Urinary bladder (tissue), 4 donors: Measurements from ENCODE around the gene TSPEAR. TPM values are rescaled to one million over a fixed set of nuclear protein-coding genes. Genes with fewer than 3 reads are reported as not detected.
A peak's percentile ranks its signal among the peaks of the same experiment; 100 is the strongest.

Experiments
- DNase-seq: peaks from one replicate; pipeline ENCODE4 v3.0.0-alpha.2; 2015; ENCODE audit errors: extremely low spot score
- H3K27ac ChIP-seq: one replicate; pipeline ENCODE4 v1.5.1; 2013; ENCODE audit warnings: low read depth, mild to moderate bottlenecking, moderate library complexity
- H3K36me3 ChIP-seq: one replicate; pipeline ENCODE4 v1.6.1; 2013; ENCODE audit warnings: mild to moderate bottlenecking, moderate library complexity; ENCODE audit not compliant: insufficient read depth
- H3K4me1 ChIP-seq: one replicate; pipeline ENCODE4 v1.6.1; 2013; ENCODE audit warnings: mild to moderate bottlenecking, moderate library complexity; ENCODE audit not compliant: insufficient read depth
- H3K4me3 ChIP-seq: one replicate; pipeline ENCODE4 v1.5.1; 2013; ENCODE audit warnings: low read depth, low read length
- WGBS: extraction: QIAGEN DNeasy Blood & Tissue Kit; methylation state at CpG from one replicate; pipeline ENCODE4 v1.1.7; 2013; 5-methylcytosine and 5-hydroxymethylcytosine counted together
- polyA plus RNA-seq: library from polyadenylated mRNA; stranded (reverse); fragments of 200-250 nt; gene quantifications from one replicate; pipeline ENCODE4 v1.2.3, GENCODE V29; 2013
- total RNA-seq: library from RNA; depleted of rRNA; stranded (reverse); fragments of >200 nt; gene quantifications from one replicate; pipeline ENCODE4 v1.2.3, GENCODE V29; 2014
- donor health status: healthy with polysubstance abuse.
- donor health status: healthy.

TSPEAR gene
- total and polyA plus RNA-seq, 2 donors = 0.03 to 0.21 TPM

GRCh38 chr21:44459712-44460440 is 251.5 kb downstream of the TSPEAR start:
- WGBS = 84% methylated on average over 14 of the region's 14 CpGs
- Histone ChIP-seq H3K4me3 (no peak overlapping the region), H3K36me3 (no peaks in the 10 kb centered on the region), H3K27ac (no peak overlapping the region), H3K4me1 (peaks cover 1% of the 10 kb centered on the region)
- no peak for DNase-seq

- Histone ChIP-seq H3K4me3 (no peak overlapping the region), H3K4me1 (peaks cover 1% of the 10 kb centered on the region), H3K27ac (no peak overlapping the region), H3K36me3 (no peaks in the 10 kb centered on the region)
- DNase-seq = no peak
- WGBS = 92% methylated on average over 19 of the region's 19 CpGs
Measured at GRCh38 chr21:44458971-44459711, 252.2 kb downstream of the TSPEAR start.

- Histone ChIP-seq H3K27ac (no peak overlapping the region), H3K4me3 (no peak overlapping the region), H3K36me3 (no peaks in the 10 kb centered on the region), H3K4me1 (peaks cover 1% of the 10 kb centered on the region)
- WGBS = 97% methylated on average over 44 of the region's 44 CpGs
- no peak for DNase-seq
Measured at GRCh38 chr21:44456915-44457736, 254.2 kb downstream of the TSPEAR start.

- Histone ChIP-seq H3K4me3 (peak overlapping the region; percentile 57), H3K36me3 (no peaks in the 10 kb centered on the region), H3K4me1 (peaks cover 1% of the 10 kb centered on the region), H3K27ac (no peak overlapping the region)
- no peak for DNase-seq
- 78% methylated on average over 35 of the region's 35 CpGs for WGBS
Measured at GRCh38 chr21:44456214-44456914, 255.0 kb downstream of the TSPEAR start.

GRCh38 chr21:44455524-44456213 is 255.7 kb downstream of the TSPEAR start:
- H3K27ac ChIP-seq = no peak overlapping the region
- H3K4me1 ChIP-seq = peaks cover 1% of the 10 kb centered on the region
- WGBS = 2% methylated on average over 72 of the region's 72 CpGs
- DNase-seq = no peak
- H3K4me3 ChIP-seq = peak overlapping the region; percentile 57
- H3K36me3 ChIP-seq = no peaks in the 10 kb centered on the region

- no peaks in the 10 kb centered on the region for H3K36me3 ChIP-seq
- H3K4me1 ChIP-seq = peaks cover 1% of the 10 kb centered on the region
- DNase-seq = peak; percentile 50
- peak within 1 kb of the TSS; percentile 57 for H3K4me3 ChIP-seq
- no peak within 1 kb of the TSS for H3K27ac ChIP-seq
- WGBS = 5% methylated on average over 45 of the region's 45 CpGs
Measured at GRCh38 chr21:44454747-44455523, 256.4 kb downstream of the TSPEAR start, which contains the start of gene LRRC3. Gene LRRC3 (plus strand): TSS chr21:44455510. CDS start chr21:44456645, 1,135 bp downstream.

GRCh38 chr21:44454058-44454457 is 257.3 kb downstream of the TSPEAR start:
- WGBS = 90% methylated on average over 5 of the region's 5 CpGs

GRCh38 chr21:44453120-44453519 is 258.3 kb downstream of the TSPEAR start:
- Histone ChIP-seq H3K27ac (no peak overlapping the region), H3K36me3 (no peaks in the 10 kb centered on the region), H3K4me1 (peaks cover 1% of the 10 kb centered on the region), H3K4me3 (no peak overlapping the region)
- no peak for DNase-seq
- WGBS = 94% methylated on average over 3 of the region's 3 CpGs

More at GRCh38 chr21:44454058-44454457, 257.3 kb downstream of the TSPEAR start:
- Histone ChIP-seq H3K36me3 (no peaks in the 10 kb centered on the region), H3K27ac (no peak overlapping the region), H3K4me3 (no peak overlapping the region), H3K4me1 (peaks cover 1% of the 10 kb centered on the region)
- DNase-seq = no peak

- WGBS = 82% methylated on average over 14 of the region's 14 CpGs
- Histone ChIP-seq H3K36me3 (no peaks in the 10 kb centered on the region), H3K4me3 (no peak overlapping the region), H3K27ac (no peak overlapping the region), H3K4me1 (peaks cover 1% of the 10 kb centered on the region)
- no peak for DNase-seq
Measured at GRCh38 chr21:44450999-44451398, 260.4 kb downstream of the TSPEAR start.

- no peak overlapping the region for H3K27ac ChIP-seq
- H3K36me3 ChIP-seq = no peaks in the 10 kb centered on the region
- no peak for DNase-seq
- H3K4me1 ChIP-seq = peaks cover under 1% of the 10 kb centered on the region
- no peak overlapping the region for H3K4me3 ChIP-seq
- 75% methylated on average over 14 of the region's 14 CpGs for WGBS
Measured at GRCh38 chr21:44450402-44450801, 261.0 kb downstream of the TSPEAR start.

GRCh38 chr21:44449473-44450363 is 261.7 kb downstream of the TSPEAR start:
- 55% methylated on average over 28 of the region's 28 CpGs for WGBS

More at GRCh38 chr21:44449473-44450363, 261.7 kb downstream of the TSPEAR start:
- no peaks in the 10 kb centered on the region for H3K36me3 ChIP-seq
- H3K4me3 ChIP-seq = no peak overlapping the region
- no peak for DNase-seq
- no peak overlapping the region for H3K27ac ChIP-seq
- no peaks in the 10 kb centered on the region for H3K4me1 ChIP-seq
